ENCODE results near the gene MOB3C. TPM values are rescaled to one million over a fixed set of nuclear protein-coding genes. Genes with fewer than 3 reads are reported as not detected.

MOB3C gene
- polyA plus RNA-seq, 1 donor (not counting 4 experiments of a cell fraction or from before 2014, with no cell fraction given), result 18.4 TPM

- Histone ChIP-seq H3K4me1 (ENCODE audit: control insufficient read depth, extremely low read depth, insufficient read depth, low read length) (peaks cover 51% of the 10 kb centered on the region), H3K9ac (ENCODE audit: control insufficient read depth, extremely low read depth, insufficient read depth, low read length) (peak overlapping the region; percentile 82), H4K20me1 (ENCODE audit: control insufficient read depth, extremely low read depth, insufficient read depth, low read length) (no peaks in the 10 kb centered on the region), H2AFZ (ENCODE audit: control insufficient read depth, low read length) (no peak overlapping the region), H3K27me3 (ENCODE audit: control insufficient read depth, extremely low read depth, insufficient read depth, low read length) (no peaks in the 10 kb centered on the region), H3K36me3 (ENCODE audit: control insufficient read depth in 2 of 2, extremely low read depth in 1 of 2, insufficient read depth in 2 of 2, low read length in 2 of 2) (no peaks in the 10 kb centered on the region), H3K4me3 (ENCODE audit: control insufficient read depth in 2 of 3, extremely low read depth in 1 of 3, insufficient read depth in 2 of 3, low read depth in 1 of 3, low read length in 3 of 3) (peak overlapping the region; percentile 79 to 83 (median 80)), H3K27ac (ENCODE audit: control insufficient read depth, insufficient read depth, low read length) (peak overlapping the region; percentile 29), H3K9me1 (ENCODE audit: control insufficient read depth, extremely low read depth, insufficient read depth, low read length) (peaks cover 5% of the 10 kb centered on the region), H3K79me2 (ENCODE audit: control insufficient read depth, insufficient read depth, low read length) (peaks cover 13% of the 10 kb centered on the region), H3K9me3 (ENCODE audit: control insufficient read depth, low read depth, low read length) (no peaks in the 10 kb centered on the region), H3K4me2 (ENCODE audit: control insufficient read depth, extremely low read depth, insufficient read depth, low read depth, low read length) (peak overlapping the region; percentile 77)
- DNase-seq (ENCODE audit: low read depth, low spot score), result no peak
- TF ChIP-seq, protein P1, sequence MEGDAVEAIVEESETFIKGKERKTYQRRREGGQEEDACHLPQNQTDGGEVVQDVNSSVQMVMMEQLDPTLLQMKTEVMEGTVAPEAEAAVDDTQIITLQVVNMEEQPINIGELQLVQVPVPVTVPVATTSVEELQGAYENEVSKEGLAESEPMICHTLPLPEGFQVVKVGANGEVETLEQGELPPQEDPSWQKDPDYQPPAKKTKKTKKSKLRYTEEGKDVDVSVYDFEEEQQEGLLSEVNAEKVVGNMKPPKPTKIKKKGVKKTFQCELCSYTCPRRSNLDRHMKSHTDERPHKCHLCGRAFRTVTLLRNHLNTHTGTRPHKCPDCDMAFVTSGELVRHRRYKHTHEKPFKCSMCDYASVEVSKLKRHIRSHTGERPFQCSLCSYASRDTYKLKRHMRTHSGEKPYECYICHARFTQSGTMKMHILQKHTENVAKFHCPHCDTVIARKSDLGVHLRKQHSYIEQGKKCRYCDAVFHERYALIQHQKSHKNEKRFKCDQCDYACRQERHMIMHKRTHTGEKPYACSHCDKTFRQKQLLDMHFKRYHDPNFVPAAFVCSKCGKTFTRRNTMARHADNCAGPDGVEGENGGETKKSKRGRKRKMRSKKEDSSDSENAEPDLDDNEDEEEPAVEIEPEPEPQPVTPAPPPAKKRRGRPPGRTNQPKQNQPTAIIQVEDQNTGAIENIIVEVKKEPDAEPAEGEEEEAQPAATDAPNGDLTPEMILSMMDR (optimal IDR thresholded peaks at IDR 0.05 in 1 of 3, IDR thresholded peaks at IDR 0.05 in 1 of 3, conservative IDR thresholded peaks at IDR 0.05 in 1 of 3; ENCODE audit: extremely low read depth in 1 of 3, insufficient read depth in 2 of 3, low read length in 3 of 3), result no peak
- no peak for TF ChIP-seq EZH2 (IDR thresholded peaks at IDR 0.05; ENCODE audit: low read length)
- dilution Hi-C loops (cut with MboI; ENCODE audit: extremely low pct_ligation_motif_present, low sequenced_read_pairs), result no loop called here
- FAIRE-seq, result no peak
Measured at GRCh38 chr1:46615735-46616134, 876 bp downstream of the MOB3C start.

GRCh38 chr1:46615088-46615487 is 1.5 kb downstream of the MOB3C start:
- peak overlapping the region; percentile 79 to 83 (median 80) for H3K4me3 ChIP-seq (ENCODE audit: control insufficient read depth in 2 of 3, extremely low read depth in 1 of 3, insufficient read depth in 2 of 3, low read depth in 1 of 3, low read length in 3 of 3)

More at GRCh38 chr1:46615088-46615487, 1.5 kb downstream of the MOB3C start:
- Histone ChIP-seq H3K27me3 (ENCODE audit: control insufficient read depth, extremely low read depth, insufficient read depth, low read length) (no peaks in the 10 kb centered on the region), H2AFZ (ENCODE audit: control insufficient read depth, low read length) (no peak overlapping the region), H3K9me1 (ENCODE audit: control insufficient read depth, extremely low read depth, insufficient read depth, low read length) (peaks cover 5% of the 10 kb centered on the region), H3K27ac (ENCODE audit: control insufficient read depth, insufficient read depth, low read length) (no peak overlapping the region), H3K9me3 (ENCODE audit: control insufficient read depth, low read depth, low read length) (no peaks in the 10 kb centered on the region), H3K36me3 (ENCODE audit: control insufficient read depth in 2 of 2, extremely low read depth in 1 of 2, insufficient read depth in 2 of 2, low read length in 2 of 2) (no peaks in the 10 kb centered on the region), H3K9ac (ENCODE audit: control insufficient read depth, extremely low read depth, insufficient read depth, low read length) (no peak overlapping the region), H3K79me2 (ENCODE audit: control insufficient read depth, insufficient read depth, low read length) (peaks cover 13% of the 10 kb centered on the region), H3K4me2 (ENCODE audit: control insufficient read depth, extremely low read depth, insufficient read depth, low read depth, low read length) (peak overlapping the region; percentile 77), H3K4me1 (ENCODE audit: control insufficient read depth, extremely low read depth, insufficient read depth, low read length) (peaks cover 56% of the 10 kb centered on the region), H4K20me1 (ENCODE audit: control insufficient read depth, extremely low read depth, insufficient read depth, low read length) (no peaks in the 10 kb centered on the region)
- TF ChIP-seq EZH2 (IDR thresholded peaks at IDR 0.05; ENCODE audit: low read length), result no peak
- TF ChIP-seq, protein P1 (optimal IDR thresholded peaks at IDR 0.05 in 1 of 3, IDR thresholded peaks at IDR 0.05 in 1 of 3, conservative IDR thresholded peaks at IDR 0.05 in 1 of 3; ENCODE audit: extremely low read depth in 1 of 3, insufficient read depth in 2 of 3, low read length in 3 of 3), result no peak
- DNase-seq (ENCODE audit: low read depth, low spot score) (no peak), FAIRE-seq (no peak)
- dilution Hi-C loops (cut with MboI; ENCODE audit: extremely low pct_ligation_motif_present, low sequenced_read_pairs), result no loop called here
